GM18867 (cell line): Measurements from ENCODE around the gene SAP30L.

ENCODE experiments used
- ATAC-seq: cut with Tn5 transposase; IDR thresholded peaks from one replicate; pipeline ENCODE4 v1.9.1; 2021; ENCODE audit warnings: mild to moderate bottlenecking, moderate library complexity; ENCODE audit not compliant: unreplicated experiment

Gene SAP30L

GRCh38 chr5:154461531-154461930, 15.7 kb downstream of the SAP30L start:
- ATAC-seq = no peak

- no peak for ATAC-seq
Measured at GRCh38 chr5:154464438-154464837, 18.6 kb downstream of the SAP30L start.

- no peak for ATAC-seq
Measured at GRCh38 chr5:154465169-154465568, 19.4 kb downstream of the SAP30L start.

- ATAC-seq = no peak
Measured at GRCh38 chr5:154466147-154466546, 20.4 kb downstream of the SAP30L start.

- ATAC-seq = no peak
Measured at GRCh38 chr5:154466671-154467070, 20.9 kb downstream of the SAP30L start.

- peak; percentile 92 for ATAC-seq
Measured at GRCh38 chr5:154467655-154468354, 22.0 kb downstream of the SAP30L start.

GRCh38 chr5:154470137-154470536, 24.3 kb downstream of the SAP30L start:
- ATAC-seq = no peak

- no peak for ATAC-seq
Measured at GRCh38 chr5:154470947-154471870, 25.4 kb downstream of the SAP30L start.

- ATAC-seq = no peak
Measured at GRCh38 chr5:154472871-154473580, 27.2 kb downstream of the SAP30L start.

GRCh38 chr5:154473581-154474283, 27.9 kb downstream of the SAP30L start:
- ATAC-seq = no peak

GRCh38 chr5:154474396-154475334, 28.9 kb downstream of the SAP30L start:
- no peak for ATAC-seq

GRCh38 chr5:154475591-154476353, 30.0 kb downstream of the SAP30L start:
- ATAC-seq = no peak

GRCh38 chr5:154476354-154477205, 30.8 kb downstream of the SAP30L start:
- ATAC-seq = no peak

GRCh38 chr5:154477382-154478223, 31.8 kb downstream of the SAP30L start:
- ATAC-seq = no peak

GRCh38 chr5:154478224-154478565, 32.4 kb downstream of the SAP30L start, which contains the start of gene HAND1:
HAND1 (minus strand) TSS chr5:154478227; CDS start chr5:154478008, 219 bp downstream.
- ATAC-seq = no peak

GRCh38 chr5:154478752-154479159, 33.0 kb downstream of the SAP30L start:
- no peak for ATAC-seq
